Measurements from ENCODE around the gene CNOT6.

DNA sequence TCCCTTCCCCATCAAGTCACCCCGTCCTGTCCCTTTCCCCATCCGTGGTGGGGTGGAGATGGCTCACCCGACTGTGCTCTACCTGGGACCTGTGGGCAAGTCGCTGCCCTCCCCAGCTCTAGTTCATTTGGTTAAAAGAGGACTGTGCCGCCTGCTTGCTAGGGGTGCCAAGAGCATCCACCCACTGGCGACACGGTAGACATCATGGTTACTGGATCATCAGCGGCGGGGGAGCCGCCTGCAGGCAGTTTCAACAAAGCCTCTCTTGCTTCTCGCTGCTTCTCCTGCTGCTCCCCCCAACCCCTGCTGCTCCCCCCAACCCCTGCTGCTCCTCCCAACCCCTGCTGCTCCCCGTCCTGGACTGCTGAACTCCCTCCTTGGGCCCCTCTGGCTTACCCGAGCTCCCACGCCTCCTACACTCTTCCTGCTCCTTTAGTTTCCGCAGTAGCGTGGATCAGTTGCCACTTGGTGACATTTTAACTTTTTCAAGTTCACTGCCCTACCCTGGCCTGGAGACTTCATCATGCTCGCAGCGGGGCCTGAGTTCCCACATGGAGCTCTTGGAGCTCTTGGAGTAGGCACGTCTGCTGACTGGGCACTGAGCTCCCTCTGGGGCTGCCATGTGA lies 119.1 kb downstream of the CNOT6 start:
- TF ChIP-seq, protein P1, sequence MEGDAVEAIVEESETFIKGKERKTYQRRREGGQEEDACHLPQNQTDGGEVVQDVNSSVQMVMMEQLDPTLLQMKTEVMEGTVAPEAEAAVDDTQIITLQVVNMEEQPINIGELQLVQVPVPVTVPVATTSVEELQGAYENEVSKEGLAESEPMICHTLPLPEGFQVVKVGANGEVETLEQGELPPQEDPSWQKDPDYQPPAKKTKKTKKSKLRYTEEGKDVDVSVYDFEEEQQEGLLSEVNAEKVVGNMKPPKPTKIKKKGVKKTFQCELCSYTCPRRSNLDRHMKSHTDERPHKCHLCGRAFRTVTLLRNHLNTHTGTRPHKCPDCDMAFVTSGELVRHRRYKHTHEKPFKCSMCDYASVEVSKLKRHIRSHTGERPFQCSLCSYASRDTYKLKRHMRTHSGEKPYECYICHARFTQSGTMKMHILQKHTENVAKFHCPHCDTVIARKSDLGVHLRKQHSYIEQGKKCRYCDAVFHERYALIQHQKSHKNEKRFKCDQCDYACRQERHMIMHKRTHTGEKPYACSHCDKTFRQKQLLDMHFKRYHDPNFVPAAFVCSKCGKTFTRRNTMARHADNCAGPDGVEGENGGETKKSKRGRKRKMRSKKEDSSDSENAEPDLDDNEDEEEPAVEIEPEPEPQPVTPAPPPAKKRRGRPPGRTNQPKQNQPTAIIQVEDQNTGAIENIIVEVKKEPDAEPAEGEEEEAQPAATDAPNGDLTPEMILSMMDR (IDR thresholded peaks at IDR 0.05; ENCODE audit: insufficient read depth, low read length, poor library complexity, severe bottlenecking) = no peak
- no peak for TF ChIP-seq EZH2phosphoT487 (conservative IDR thresholded peaks at IDR 0.05; ENCODE audit: low read length)
